Heart right ventricle (tissue), 16 donors: ENCODE measurements around the gene BNC2. TPM values are rescaled to one million over a fixed set of nuclear protein-coding genes. Genes with fewer than 3 reads are reported as not detected.

Source experiments
- ATAC-seq, 8 donors: fragments of 200-7000 bp; cut with Tn5 transposase; one replicate each; pipeline ENCODE4 v1.9.1; 2020; ENCODE audit warnings: mild to moderate bottlenecking in 8 of 8, moderate library complexity in 8 of 8, moderate number of reproducible peaks in 1 of 8
- DNase-seq, 2 donors: peaks; one replicate each; pipeline ENCODE4 v3.0.0-alpha.2; 2020
- H3K27ac ChIP-seq, 10 donors: fragments of 200-600 bp; sonication (generic) in 2 of 10; one replicate each; pipeline versions ENCODE4 v1.5.0 to v1.8.0; 2020 to 2022; ENCODE audit warnings: mild to moderate bottlenecking in 3 of 10
- H3K27me3 ChIP-seq, 7 donors: fragments of 200-600 bp; one replicate each; pipeline ENCODE4 v1.8.0; 2021 to 2022; ENCODE audit warnings: mild to moderate bottlenecking in 2 of 7
- H3K36me3 ChIP-seq, 9 donors: fragments of 200-600 bp; sonication (generic) in 1 of 9; one replicate each; pipeline versions ENCODE4 v1.5.0 to v1.8.0; 2020 to 2022; ENCODE audit warnings: mild to moderate bottlenecking in 2 of 9
- H3K4me1 ChIP-seq, 9 donors: fragments of 200-600 bp; sonication (generic) in 1 of 9; one replicate each; pipeline versions ENCODE4 v1.5.0 to v1.8.0; 2020 to 2022; ENCODE audit warnings: mild to moderate bottlenecking in 4 of 9
- H3K4me3 ChIP-seq, 10 donors: fragments of 200-600 bp; sonication (generic) in 2 of 10; one replicate each; pipeline versions ENCODE4 v1.5.0 to v1.8.0; 2020 to 2022; ENCODE audit warnings: mild to moderate bottlenecking in 7 of 10, moderate library complexity in 2 of 10
- H3K9me3 ChIP-seq, 11 donors: fragments of 200-600 bp in 10 of 11; sonication (generic) in 2 of 11; one replicate each; pipeline versions ENCODE4 v1.5.0 to v1.8.0; 2013 to 2022; ENCODE audit warnings: mild to moderate bottlenecking in 2 of 11, control low read depth in 1 of 11, moderate library complexity in 1 of 11
- CTCF ChIP-seq, 9 donors: fragments of 200-600 bp; sonication (generic) in 2 of 9; IDR thresholded peaks; one replicate each; pipeline versions ENCODE4 v1.5.0 to v1.8.0; 2021 to 2022; ENCODE audit warnings: antibody characterized with exemption in 9 of 9, mild to moderate bottlenecking in 5 of 9, moderate library complexity in 1 of 9
- WGBS, 2 donors: extraction: QIAGEN DNeasy Blood & Tissue Kit; methylation state at CpG; one replicate each; pipeline ENCODE4 v1.1.7; 2013; ENCODE audit warnings: inconsistent platforms in 1 of 2; 5-methylcytosine and 5-hydroxymethylcytosine counted together
- intact Hi-C, 10 donors: fragments of 100-400 bp; cut with DNase I; formaldehyde crosslinking; loops; one replicate each; pipeline versions ENCODE4 v1.11.1 to v1.14.2; 2022
- polyA plus RNA-seq, 2 donors: library from polyadenylated mRNA; stranded (reverse); fragments of 200-250 nt; gene quantifications; one replicate each; pipeline ENCODE4 v1.2.3, GENCODE V29; 2013
- total RNA-seq, 10 donors: library from RNA; stranded (reverse); fragmentation: NEBNext Ultra II Directional in 3 of 10; extraction: Animal tissue kit (Norgen Biotek cat#: 25700) in 3 of 10; gene quantifications; one replicate each; pipeline versions ENCODE4 v1.2.1 to v1.2.4, GENCODE V29; 2021 to 2023
- donor health status: Arrhythmogenic right ventricular cardiomyopathy.
- donor health status: ischemic (EF 13 %, LVEDD 7.1; RV severe dilation, severe dysfunction).
- donor health status: healthy with polysubstance abuse.
- donor health status: DM: no; HTN: yes; CAD: no.
- donor health status: DM: no; HTN: no; CAD: no.
- donor health status: ischemic (EF 25% LVEDD 6.9; RV normal size, moderate dysfunction).
- donor health status: ischemic (EF 25% LVEDD 5.7; RV mildly dilated, moderate dysfunction).
- donor health status: healthy.
- donor health status: DM: yes; HTN: yes; CAD: no.
- donor health status: Ischemic cardiomyopathy.
- donor health status: ischemic (EF 35%, LVEDD 5.7; RV mildly dilated, moderate dysfunction).
- donor health status: nonischemic (EF 11% LVEDD 7.7; RV severe dilation, severe dysfunction).
- donor health status: DM: yes; HTN: yes; CAD: no.
- donor health status: PGD.
- donor health status: ischemic (EF 29% LVEDD 5.4; RV normal size, mild dysfunction).
- donor health status: nonischemic (EF 23%, LVEDD 6.1; RV moderate dilation, normal function).

The BNC2 gene
- total and polyA plus RNA-seq, 12 donors = 0.49 to 7.3 (median 3.2) TPM

GRCh38 chr9:16499892-16500291 lies 370.6 kb downstream of the BNC2 start:
- no peaks in the 10 kb centered on the region for H3K4me1 ChIP-seq
- intact Hi-C loops = loop anchor here in 1 of 10 donors (10.0 kb wide), 1 partner anchor 65 kb away; no protein-coding TSS in a partner anchor
- H3K27me3 ChIP-seq = no peaks in the 10 kb centered on the region
- TF ChIP-seq CTCF (IDR thresholded peaks at IDR 0.05) = no peak
- DNase-seq (no peak), ATAC-seq (no peak)
- H3K36me3 ChIP-seq = no peaks in the 10 kb centered on the region
- no peak overlapping the region for H3K27ac ChIP-seq
- no peak overlapping the region for H3K4me3 ChIP-seq
- H3K9me3 ChIP-seq = no peaks in the 10 kb centered on the region

- 89 to 90% methylated on average over 2 of the region's 2 CpGs for WGBS, 2 donors
- no peak for TF ChIP-seq CTCF (IDR thresholded peaks at IDR 0.05)
- Histone ChIP-seq H3K4me3 (no peak overlapping the region), H3K36me3 (no peaks in the 10 kb centered on the region), H3K27me3 (no peaks in the 10 kb centered on the region), H3K9me3 (no peaks in the 10 kb centered on the region), H3K27ac (no peak overlapping the region), H3K4me1 (no peaks in the 10 kb centered on the region)
- intact Hi-C loops = loop anchor here in 1 of 10 donors (10.0 kb wide), 1 partner anchor 62 kb away; no protein-coding TSS in a partner anchor
- ATAC-seq = no peak
- DNase-seq = no peak
Observed at GRCh38 chr9:16496908-16497307, 373.6 kb downstream of the BNC2 start.

- H3K27ac ChIP-seq = no peak overlapping the region
- intact Hi-C loops = no loop called here
- WGBS, 2 donors = 62 to 71% methylated on average over 7 of the region's 7 CpGs
- no peaks in the 10 kb centered on the region for H3K4me1 ChIP-seq
- no peak for ATAC-seq
- H3K27me3 ChIP-seq = no peaks in the 10 kb centered on the region
- H3K36me3 ChIP-seq = no peaks in the 10 kb centered on the region
- TF ChIP-seq CTCF (IDR thresholded peaks at IDR 0.05) = no peak
- DNase-seq = no peak
- H3K9me3 ChIP-seq = no peaks in the 10 kb centered on the region
- H3K4me3 ChIP-seq = no peak overlapping the region
Observed at GRCh38 chr9:16487915-16488314, 382.6 kb downstream of the BNC2 start.

- Histone ChIP-seq H3K4me3 (no peak overlapping the region), H3K9me3 (no peaks in the 10 kb centered on the region), H3K4me1 (no peaks in the 10 kb centered on the region), H3K27ac (no peak overlapping the region), H3K36me3 (no peaks in the 10 kb centered on the region), H3K27me3 (no peaks in the 10 kb centered on the region)
- WGBS, 2 donors = 75% methylated on average over 6 of the region's 6 CpGs
- DNase-seq = no peak
- intact Hi-C loops = no loop called here
- ATAC-seq = no peak
- no peak for TF ChIP-seq CTCF (IDR thresholded peaks at IDR 0.05)
Observed at GRCh38 chr9:16485575-16486321, 384.7 kb downstream of the BNC2 start.
